Loucy (cell line): ENCODE measurements around the gene ZNF804A.

Source experiments
- EZH2phosphoT487 ChIP-seq: fragments of 200-600 bp; IDR thresholded peaks from 2 replicates; pipeline ENCODE4 v1.6.1; 2018; ENCODE audit warnings: antibody characterized with exemption, mild to moderate bottlenecking, moderate library complexity, borderline replicate concordance
- TF ChIP-seq, protein P1 (sequence below): fragments of 200-600 bp; sonication (generic); conservative IDR thresholded peaks from 2 replicates; pipeline ENCODE4 v1.5.1; 2014; ENCODE audit warnings: mild to moderate bottlenecking, antibody characterized with exemption, low read length

DNA sequence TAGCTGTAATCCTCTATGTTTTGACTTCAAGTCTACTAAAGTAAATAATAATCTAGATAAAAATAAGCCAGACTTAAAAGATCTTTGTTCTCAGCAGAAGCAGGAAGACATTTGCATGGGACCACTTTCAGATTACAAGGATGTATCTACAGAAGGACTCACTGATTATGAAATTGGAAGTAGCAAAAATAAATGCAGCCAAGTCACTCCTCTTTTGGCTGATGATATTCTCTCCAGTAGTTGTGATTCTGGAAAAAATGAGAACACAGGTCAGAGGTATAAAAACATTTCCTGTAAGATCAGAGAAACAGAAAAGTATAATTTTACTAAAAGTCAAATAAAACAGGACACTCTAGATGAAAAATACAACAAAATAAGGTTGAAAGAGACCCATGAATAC is 338.4 kb downstream of the ZNF804A start:
- TF ChIP-seq, protein P1, sequence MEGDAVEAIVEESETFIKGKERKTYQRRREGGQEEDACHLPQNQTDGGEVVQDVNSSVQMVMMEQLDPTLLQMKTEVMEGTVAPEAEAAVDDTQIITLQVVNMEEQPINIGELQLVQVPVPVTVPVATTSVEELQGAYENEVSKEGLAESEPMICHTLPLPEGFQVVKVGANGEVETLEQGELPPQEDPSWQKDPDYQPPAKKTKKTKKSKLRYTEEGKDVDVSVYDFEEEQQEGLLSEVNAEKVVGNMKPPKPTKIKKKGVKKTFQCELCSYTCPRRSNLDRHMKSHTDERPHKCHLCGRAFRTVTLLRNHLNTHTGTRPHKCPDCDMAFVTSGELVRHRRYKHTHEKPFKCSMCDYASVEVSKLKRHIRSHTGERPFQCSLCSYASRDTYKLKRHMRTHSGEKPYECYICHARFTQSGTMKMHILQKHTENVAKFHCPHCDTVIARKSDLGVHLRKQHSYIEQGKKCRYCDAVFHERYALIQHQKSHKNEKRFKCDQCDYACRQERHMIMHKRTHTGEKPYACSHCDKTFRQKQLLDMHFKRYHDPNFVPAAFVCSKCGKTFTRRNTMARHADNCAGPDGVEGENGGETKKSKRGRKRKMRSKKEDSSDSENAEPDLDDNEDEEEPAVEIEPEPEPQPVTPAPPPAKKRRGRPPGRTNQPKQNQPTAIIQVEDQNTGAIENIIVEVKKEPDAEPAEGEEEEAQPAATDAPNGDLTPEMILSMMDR, result no peak
- TF ChIP-seq EZH2phosphoT487, result no peak
